Measurements from ENCODE around the gene SMIM23.

DNA sequence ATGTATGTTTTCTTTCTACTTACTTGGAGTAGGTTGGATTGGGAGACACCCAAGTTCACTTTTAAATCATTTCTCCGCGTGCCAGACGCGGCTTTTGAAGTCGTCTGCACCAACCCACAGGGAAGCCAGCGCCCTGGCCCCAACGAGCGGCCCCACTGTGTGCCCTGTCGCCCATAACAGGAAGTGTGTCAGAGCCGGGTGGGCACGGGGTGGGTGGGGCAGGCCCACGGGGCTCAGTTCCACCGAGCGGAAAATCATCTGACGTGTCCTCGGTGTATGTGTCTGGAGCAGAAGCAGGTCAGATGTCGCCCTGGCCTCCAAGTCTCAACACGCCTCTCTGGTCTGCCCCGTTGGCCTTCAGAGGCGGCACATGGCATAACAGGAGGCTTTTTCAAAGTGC, 22.7 kb upstream of the SMIM23 start:
- TF ChIP-seq, protein P1, sequence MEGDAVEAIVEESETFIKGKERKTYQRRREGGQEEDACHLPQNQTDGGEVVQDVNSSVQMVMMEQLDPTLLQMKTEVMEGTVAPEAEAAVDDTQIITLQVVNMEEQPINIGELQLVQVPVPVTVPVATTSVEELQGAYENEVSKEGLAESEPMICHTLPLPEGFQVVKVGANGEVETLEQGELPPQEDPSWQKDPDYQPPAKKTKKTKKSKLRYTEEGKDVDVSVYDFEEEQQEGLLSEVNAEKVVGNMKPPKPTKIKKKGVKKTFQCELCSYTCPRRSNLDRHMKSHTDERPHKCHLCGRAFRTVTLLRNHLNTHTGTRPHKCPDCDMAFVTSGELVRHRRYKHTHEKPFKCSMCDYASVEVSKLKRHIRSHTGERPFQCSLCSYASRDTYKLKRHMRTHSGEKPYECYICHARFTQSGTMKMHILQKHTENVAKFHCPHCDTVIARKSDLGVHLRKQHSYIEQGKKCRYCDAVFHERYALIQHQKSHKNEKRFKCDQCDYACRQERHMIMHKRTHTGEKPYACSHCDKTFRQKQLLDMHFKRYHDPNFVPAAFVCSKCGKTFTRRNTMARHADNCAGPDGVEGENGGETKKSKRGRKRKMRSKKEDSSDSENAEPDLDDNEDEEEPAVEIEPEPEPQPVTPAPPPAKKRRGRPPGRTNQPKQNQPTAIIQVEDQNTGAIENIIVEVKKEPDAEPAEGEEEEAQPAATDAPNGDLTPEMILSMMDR (conservative IDR thresholded peaks at IDR 0.05; ENCODE audit: low read depth in 2 of 2), result no peak
- TF ChIP-seq, protein P2, sequence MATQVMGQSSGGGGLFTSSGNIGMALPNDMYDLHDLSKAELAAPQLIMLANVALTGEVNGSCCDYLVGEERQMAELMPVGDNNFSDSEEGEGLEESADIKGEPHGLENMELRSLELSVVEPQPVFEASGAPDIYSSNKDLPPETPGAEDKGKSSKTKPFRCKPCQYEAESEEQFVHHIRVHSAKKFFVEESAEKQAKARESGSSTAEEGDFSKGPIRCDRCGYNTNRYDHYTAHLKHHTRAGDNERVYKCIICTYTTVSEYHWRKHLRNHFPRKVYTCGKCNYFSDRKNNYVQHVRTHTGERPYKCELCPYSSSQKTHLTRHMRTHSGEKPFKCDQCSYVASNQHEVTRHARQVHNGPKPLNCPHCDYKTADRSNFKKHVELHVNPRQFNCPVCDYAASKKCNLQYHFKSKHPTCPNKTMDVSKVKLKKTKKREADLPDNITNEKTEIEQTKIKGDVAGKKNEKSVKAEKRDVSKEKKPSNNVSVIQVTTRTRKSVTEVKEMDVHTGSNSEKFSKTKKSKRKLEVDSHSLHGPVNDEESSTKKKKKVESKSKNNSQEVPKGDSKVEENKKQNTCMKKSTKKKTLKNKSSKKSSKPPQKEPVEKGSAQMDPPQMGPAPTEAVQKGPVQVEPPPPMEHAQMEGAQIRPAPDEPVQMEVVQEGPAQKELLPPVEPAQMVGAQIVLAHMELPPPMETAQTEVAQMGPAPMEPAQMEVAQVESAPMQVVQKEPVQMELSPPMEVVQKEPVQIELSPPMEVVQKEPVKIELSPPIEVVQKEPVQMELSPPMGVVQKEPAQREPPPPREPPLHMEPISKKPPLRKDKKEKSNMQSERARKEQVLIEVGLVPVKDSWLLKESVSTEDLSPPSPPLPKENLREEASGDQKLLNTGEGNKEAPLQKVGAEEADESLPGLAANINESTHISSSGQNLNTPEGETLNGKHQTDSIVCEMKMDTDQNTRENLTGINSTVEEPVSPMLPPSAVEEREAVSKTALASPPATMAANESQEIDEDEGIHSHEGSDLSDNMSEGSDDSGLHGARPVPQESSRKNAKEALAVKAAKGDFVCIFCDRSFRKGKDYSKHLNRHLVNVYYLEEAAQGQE (IDR thresholded peaks at IDR 0.05; ENCODE audit: unreplicated experiment), result no peak
- TF ChIP-seq EZH2phosphoT487 (IDR thresholded peaks at IDR 0.05; ENCODE audit: unreplicated experiment) (no peak), EZH2 (IDR thresholded peaks at IDR 0.05; ENCODE audit: low read depth, unreplicated experiment) (no peak), POLR2AphosphoS5 (IDR thresholded peaks at IDR 0.05; ENCODE audit: low read depth) (no peak), JUNB (IDR thresholded peaks at IDR 0.05; ENCODE audit: unreplicated experiment) (no peak), ZNF114 (CRISPR knock-in tag; IDR thresholded peaks at IDR 0.05) (no peak), CREB1 (CRISPR knock-in tag; IDR thresholded peaks at IDR 0.05; ENCODE audit: low read depth) (no peak), ZNF331 (CRISPR knock-in tag; IDR thresholded peaks at IDR 0.05; ENCODE audit: low read depth) (no peak), NANOG (IDR thresholded peaks at IDR 0.05; ENCODE audit: borderline replicate concordance) (no peak), STAT1 (IDR thresholded peaks at IDR 0.05; ENCODE audit: unreplicated experiment) (no peak)
- TF ChIP-seq, protein P3, sequence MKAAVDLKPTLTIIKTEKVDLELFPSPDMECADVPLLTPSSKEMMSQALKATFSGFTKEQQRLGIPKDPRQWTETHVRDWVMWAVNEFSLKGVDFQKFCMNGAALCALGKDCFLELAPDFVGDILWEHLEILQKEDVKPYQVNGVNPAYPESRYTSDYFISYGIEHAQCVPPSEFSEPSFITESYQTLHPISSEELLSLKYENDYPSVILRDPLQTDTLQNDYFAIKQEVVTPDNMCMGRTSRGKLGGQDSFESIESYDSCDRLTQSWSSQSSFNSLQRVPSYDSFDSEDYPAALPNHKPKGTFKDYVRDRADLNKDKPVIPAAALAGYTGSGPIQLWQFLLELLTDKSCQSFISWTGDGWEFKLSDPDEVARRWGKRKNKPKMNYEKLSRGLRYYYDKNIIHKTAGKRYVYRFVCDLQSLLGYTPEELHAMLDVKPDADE (IDR thresholded peaks at IDR 0.05), result no peak
- TF ChIP-seq, protein P4, sequence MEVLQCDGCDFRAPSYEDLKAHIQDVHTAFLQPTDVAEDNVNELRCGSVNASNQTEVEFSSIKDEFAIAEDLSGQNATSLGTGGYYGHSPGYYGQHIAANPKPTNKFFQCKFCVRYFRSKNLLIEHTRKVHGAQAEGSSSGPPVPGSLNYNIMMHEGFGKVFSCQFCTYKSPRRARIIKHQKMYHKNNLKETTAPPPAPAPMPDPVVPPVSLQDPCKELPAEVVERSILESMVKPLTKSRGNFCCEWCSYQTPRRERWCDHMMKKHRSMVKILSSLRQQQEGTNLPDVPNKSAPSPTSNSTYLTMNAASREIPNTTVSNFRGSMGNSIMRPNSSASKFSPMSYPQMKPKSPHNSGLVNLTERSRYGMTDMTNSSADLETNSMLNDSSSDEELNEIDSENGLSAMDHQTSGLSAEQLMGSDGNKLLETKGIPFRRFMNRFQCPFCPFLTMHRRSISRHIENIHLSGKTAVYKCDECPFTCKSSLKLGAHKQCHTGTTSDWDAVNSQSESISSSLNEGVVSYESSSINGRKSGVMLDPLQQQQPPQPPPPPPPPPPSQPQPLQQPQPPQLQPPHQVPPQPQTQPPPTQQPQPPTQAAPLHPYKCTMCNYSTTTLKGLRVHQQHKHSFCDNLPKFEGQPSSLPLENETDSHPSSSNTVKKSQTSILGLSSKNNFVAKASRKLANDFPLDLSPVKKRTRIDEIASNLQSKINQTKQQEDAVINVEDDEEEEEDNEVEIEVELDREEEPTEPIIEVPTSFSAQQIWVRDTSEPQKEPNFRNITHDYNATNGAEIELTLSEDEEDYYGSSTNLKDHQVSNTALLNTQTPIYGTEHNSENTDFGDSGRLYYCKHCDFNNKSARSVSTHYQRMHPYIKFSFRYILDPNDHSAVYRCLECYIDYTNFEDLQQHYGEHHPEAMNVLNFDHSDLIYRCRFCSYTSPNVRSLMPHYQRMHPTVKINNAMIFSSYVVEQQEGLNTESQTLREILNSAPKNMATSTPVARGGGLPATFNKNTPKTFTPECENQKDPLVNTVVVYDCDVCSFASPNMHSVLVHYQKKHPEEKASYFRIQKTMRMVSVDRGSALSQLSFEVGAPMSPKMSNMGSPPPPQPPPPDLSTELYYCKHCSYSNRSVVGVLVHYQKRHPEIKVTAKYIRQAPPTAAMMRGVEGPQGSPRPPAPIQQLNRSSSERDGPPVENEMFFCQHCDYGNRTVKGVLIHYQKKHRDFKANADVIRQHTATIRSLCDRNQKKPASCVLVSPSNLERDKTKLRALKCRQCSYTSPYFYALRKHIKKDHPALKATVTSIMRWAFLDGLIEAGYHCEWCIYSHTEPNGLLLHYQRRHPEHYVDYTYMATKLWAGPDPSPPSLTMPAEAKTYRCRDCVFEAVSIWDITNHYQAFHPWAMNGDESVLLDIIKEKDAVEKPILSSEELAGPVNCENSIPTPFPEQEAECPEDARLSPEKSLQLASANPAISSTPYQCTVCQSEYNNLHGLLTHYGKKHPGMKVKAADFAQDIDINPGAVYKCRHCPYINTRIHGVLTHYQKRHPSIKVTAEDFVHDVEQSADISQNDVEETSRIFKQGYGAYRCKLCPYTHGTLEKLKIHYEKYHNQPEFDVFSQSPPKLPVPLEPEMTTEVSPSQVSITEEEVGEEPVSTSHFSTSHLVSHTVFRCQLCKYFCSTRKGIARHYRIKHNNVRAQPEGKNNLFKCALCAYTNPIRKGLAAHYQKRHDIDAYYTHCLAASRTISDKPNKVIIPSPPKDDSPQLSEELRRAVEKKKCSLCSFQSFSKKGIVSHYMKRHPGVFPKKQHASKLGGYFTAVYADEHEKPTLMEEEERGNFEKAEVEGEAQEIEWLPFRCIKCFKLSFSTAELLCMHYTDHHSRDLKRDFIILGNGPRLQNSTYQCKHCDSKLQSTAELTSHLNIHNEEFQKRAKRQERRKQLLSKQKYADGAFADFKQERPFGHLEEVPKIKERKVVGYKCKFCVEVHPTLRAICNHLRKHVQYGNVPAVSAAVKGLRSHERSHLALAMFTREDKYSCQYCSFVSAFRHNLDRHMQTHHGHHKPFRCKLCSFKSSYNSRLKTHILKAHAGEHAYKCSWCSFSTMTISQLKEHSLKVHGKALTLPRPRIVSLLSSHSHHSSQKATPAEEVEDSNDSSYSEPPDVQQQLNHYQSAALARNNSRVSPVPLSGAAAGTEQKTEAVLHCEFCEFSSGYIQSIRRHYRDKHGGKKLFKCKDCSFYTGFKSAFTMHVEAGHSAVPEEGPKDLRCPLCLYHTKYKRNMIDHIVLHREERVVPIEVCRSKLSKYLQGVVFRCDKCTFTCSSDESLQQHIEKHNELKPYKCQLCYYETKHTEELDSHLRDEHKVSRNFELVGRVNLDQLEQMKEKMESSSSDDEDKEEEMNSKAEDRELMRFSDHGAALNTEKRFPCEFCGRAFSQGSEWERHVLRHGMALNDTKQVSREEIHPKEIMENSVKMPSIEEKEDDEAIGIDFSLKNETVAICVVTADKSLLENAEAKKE (CRISPR knock-in tag; IDR thresholded peaks at IDR 0.05), result no peak
